Gastrocnemius medialis (tissue), 4 donors: Measurements from ENCODE around the gene SGPP1. TPM values are rescaled to one million over a fixed set of nuclear protein-coding genes. Genes with fewer than 3 reads are reported as not detected.

ENCODE experiments used
- ATAC-seq, 2 donors: fragments of 150-250 bp; one replicate each; pipeline ENCODE4 v1.9.1; 2016
- DNase-seq, 2 donors: peaks; one replicate each; pipeline ENCODE4 v3.0.0-alpha.2; 2019
- H3K27ac ChIP-seq, 4 donors: fragments of 200-600 bp; sonication (generic); 1 replicate in 1 of 4; 2 replicates in 3 of 4; pipeline ENCODE4 v1.5.1; 2016 to 2018; ENCODE audit warnings: mild to moderate bottlenecking in 2 of 4, moderate library complexity in 1 of 4
- H3K27me3 ChIP-seq, 3 donors: fragments of 200-600 bp; sonication (generic) in 2 of 3; 1 replicate in 1 of 3; 2 replicates in 2 of 3; pipeline versions ENCODE4 v1.5.1 to v1.6.0; 2016 to 2019; ENCODE audit warnings: mild to moderate bottlenecking in 1 of 3, moderate library complexity in 1 of 3
- H3K36me3 ChIP-seq, 2 donors: fragments of 200-600 bp; sonication (generic) in 1 of 2; one replicate each; pipeline ENCODE4 v1.5.1; 2017 to 2018
- H3K4me1 ChIP-seq, 2 donors: fragments of 200-600 bp; sonication (generic) in 1 of 2; one replicate each; pipeline ENCODE4 v1.5.1; 2016 to 2017; ENCODE audit warnings: mild to moderate bottlenecking in 2 of 2
- H3K4me3 ChIP-seq, 4 donors: fragments of 200-600 bp; sonication (generic) in 3 of 4; 1 replicate in 1 of 4; 2 replicates in 3 of 4; pipeline ENCODE4 v1.5.1; 2016 to 2019; ENCODE audit warnings: mild to moderate bottlenecking in 2 of 4
- H3K9me3 ChIP-seq, 3 donors: fragments of 200-600 bp; sonication (generic) in 2 of 3; 1 replicate in 1 of 3; 2 replicates in 2 of 3; pipeline ENCODE4 v1.5.1; 2016 to 2019
- POLR2A ChIP-seq, 2 donors: fragments of 450-650 bp; IDR thresholded peaks; one replicate each; pipeline ENCODE4 v1.6.1; 2017; ENCODE audit warnings: antibody characterized with exemption in 2 of 2, mild to moderate bottlenecking in 2 of 2, moderate library complexity in 2 of 2
- in situ Hi-C, 4 donors: fragments of 200-750 bp; cut with MboI; loops; one replicate each; pipeline versions ENCODE4 v1.15.0 to v1.8.0; 2017; ENCODE audit warnings: low sequenced_read_pairs in 4 of 4
- intact Hi-C: fragments of 100-400 bp; cut with DNase I; formaldehyde crosslinking; loops from one replicate; pipeline ENCODE4 v1.15.1; 2023; ENCODE audit warnings: low total_unique reads
- total RNA-seq, 4 donors: library from RNA; depleted of rRNA; stranded (reverse); fragments of >200 nt; gene quantifications; one replicate each; pipeline versions ENCODE4 v1.1.0 to v1.2.3, GENCODE V29; 2016
- TF ChIP-seq, protein P1 (sequence below), 5 experiments: fragments of 450-650 bp in 3 of 5; fragments of 200-600 bp in 2 of 5; sonication (generic) in 2 of 5; IDR thresholded peaks in 4 of 5; conservative IDR thresholded peaks in 1 of 5; 1 replicate in 4 of 5; 2 replicates in 1 of 5; pipeline ENCODE4 v1.5.1; 2016 to 2019; ENCODE audit warnings: antibody characterized with exemption in 5 of 5, mild to moderate bottlenecking in 3 of 5, moderate library complexity in 3 of 5

Gene SGPP1
- total RNA-seq, 4 donors from 2014 or later = 3.5 to 11.3 (median 8.1) TPM

DNA sequence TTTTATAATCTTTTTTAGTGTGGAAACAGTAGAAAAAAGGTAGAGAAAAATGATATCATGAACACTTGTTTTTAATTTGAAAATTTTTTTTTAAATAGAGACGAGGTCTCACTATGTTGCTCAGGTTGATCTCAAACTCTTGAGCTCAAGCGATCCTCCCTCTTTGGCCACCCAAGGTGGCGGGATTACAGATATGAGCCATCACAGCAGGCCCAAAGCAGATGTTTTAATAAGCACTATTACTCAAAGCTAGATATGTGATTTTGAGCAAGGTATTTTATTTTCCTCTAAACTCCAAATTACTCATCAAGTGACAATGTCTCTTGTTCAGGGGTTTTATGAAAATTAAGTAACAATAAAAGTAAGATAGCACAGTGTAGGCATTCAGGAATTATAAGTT is 75.5 kb downstream of the SGPP1 start:
- in situ Hi-C loops (no loop called here), intact Hi-C loops (no loop called here)
- Histone ChIP-seq H3K9me3 (no peaks in the 10 kb centered on the region), H3K27me3 (no peaks in the 10 kb centered on the region), H3K36me3 (no peaks in the 10 kb centered on the region), H3K4me3 (no peak overlapping the region), H3K27ac (no peak overlapping the region), H3K4me1 (no peaks in the 10 kb centered on the region)
- ATAC-seq (no peak), DNase-seq (no peak)
- TF ChIP-seq, protein P1, sequence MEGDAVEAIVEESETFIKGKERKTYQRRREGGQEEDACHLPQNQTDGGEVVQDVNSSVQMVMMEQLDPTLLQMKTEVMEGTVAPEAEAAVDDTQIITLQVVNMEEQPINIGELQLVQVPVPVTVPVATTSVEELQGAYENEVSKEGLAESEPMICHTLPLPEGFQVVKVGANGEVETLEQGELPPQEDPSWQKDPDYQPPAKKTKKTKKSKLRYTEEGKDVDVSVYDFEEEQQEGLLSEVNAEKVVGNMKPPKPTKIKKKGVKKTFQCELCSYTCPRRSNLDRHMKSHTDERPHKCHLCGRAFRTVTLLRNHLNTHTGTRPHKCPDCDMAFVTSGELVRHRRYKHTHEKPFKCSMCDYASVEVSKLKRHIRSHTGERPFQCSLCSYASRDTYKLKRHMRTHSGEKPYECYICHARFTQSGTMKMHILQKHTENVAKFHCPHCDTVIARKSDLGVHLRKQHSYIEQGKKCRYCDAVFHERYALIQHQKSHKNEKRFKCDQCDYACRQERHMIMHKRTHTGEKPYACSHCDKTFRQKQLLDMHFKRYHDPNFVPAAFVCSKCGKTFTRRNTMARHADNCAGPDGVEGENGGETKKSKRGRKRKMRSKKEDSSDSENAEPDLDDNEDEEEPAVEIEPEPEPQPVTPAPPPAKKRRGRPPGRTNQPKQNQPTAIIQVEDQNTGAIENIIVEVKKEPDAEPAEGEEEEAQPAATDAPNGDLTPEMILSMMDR (IDR thresholded peaks at IDR 0.05 in 4 of 5, conservative IDR thresholded peaks at IDR 0.05 in 1 of 5) = no peak
- TF ChIP-seq POLR2A (IDR thresholded peaks at IDR 0.05) = no peak

GRCh38 chr14:63650256-63650952 is 77.5 kb downstream of the SGPP1 start:
- Histone ChIP-seq H3K4me3 (no peak overlapping the region), H3K4me1 (no peaks in the 10 kb centered on the region), H3K27ac (no peak overlapping the region), H3K9me3 (no peaks in the 10 kb centered on the region), H3K36me3 (no peaks in the 10 kb centered on the region), H3K27me3 (no peaks in the 10 kb centered on the region)
- DNase-seq (no peak), ATAC-seq (no peak)
- in situ Hi-C loops (no loop called here), intact Hi-C loops (no loop called here)
- TF ChIP-seq POLR2A (IDR thresholded peaks at IDR 0.05) = no peak
- TF ChIP-seq, protein P1 (IDR thresholded peaks at IDR 0.05 in 4 of 5, conservative IDR thresholded peaks at IDR 0.05 in 1 of 5) = no peak

DNA sequence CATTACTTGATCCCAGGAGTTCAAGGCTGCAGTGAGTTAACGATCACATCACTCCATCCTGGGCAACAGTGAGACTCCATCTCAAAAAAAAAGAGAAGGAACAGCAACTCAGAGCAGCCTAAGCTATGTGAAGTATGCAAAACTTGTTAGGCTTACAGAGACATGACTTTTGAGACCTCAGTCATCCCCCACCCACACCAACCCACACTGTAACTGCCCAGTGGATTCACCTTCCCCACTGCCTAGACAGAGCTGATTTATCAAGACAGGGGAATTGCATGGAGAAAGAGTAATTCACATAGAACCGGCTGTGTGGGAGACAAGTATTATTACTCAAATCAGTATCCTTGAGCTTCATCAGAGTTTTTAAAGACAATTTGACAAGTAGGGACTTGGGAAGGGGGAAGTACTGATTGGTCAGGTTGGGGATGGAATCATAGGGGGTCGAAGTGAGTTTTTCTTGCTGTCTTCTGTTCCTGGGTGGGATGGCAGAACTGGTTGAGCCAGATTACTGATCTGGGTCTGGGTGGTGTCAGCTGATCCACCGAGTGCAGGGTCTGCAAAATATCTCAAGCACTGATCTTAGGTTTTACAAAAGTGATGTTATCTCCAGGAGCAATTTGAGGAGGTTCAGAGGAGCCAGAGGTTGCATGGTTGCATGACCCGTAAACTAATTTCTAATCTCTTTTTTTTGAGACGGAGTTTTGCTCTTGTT is 80.0 kb downstream of the SGPP1 start:
- Histone ChIP-seq H3K27me3 (no peaks in the 10 kb centered on the region), H3K27ac (no peak overlapping the region), H3K9me3 (no peaks in the 10 kb centered on the region), H3K36me3 (no peaks in the 10 kb centered on the region), H3K4me3 (no peak overlapping the region), H3K4me1 (peaks cover under 1 to 2% of the 10 kb centered on the region in 2 donors)
- DNase-seq (no peak), ATAC-seq (no peak)
- TF ChIP-seq, protein P1 (IDR thresholded peaks at IDR 0.05 in 4 of 5, conservative IDR thresholded peaks at IDR 0.05 in 1 of 5) = no peak
- no peak for TF ChIP-seq POLR2A (IDR thresholded peaks at IDR 0.05)
- intact Hi-C loops (no loop called here), in situ Hi-C loops (loop anchor here in 2 of 4 donors (10.0 to 25.0 kb wide), 2 partner anchors 103 to 261 kb away; partner anchors contain the start of gene PPP2R5E (in 2 of the 2))

DNA sequence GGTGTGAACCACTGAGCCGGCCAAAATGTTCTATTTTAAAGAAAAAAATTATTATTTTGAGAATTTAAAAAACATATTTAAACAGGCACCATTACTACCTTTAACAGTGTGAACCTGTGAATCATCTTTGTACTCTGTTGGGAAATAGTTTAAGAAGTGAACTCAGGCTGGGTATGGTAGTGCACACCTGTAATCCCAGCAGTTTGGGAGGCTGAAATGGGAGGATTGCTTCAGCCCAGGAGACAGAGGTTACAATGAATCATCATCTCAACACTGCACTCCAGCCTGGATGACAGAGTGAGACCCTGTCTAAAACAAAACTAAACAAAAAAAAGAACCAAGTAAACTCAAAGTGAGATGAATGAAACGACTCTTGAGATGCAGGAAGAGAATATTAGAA is 83.1 kb downstream of the SGPP1 start:
- no peak for ATAC-seq
- Histone ChIP-seq H3K27ac (no peak overlapping the region), H3K9me3 (no peaks in the 10 kb centered on the region), H3K36me3 (no peaks in the 10 kb centered on the region), H3K4me1 (peaks cover 5 to 12% of the 10 kb centered on the region in 2 donors), H3K4me3 (no peak overlapping the region), H3K27me3 (no peaks in the 10 kb centered on the region)
- intact Hi-C loops = loop anchor here (5.0 kb wide), 5 partner anchors 207 to 858 kb away; partner anchors contain the start of genes SYNE2, ZBTB1 and ZBTB25
- in situ Hi-C loops = loop anchor here in 2 of 4 donors (10.0 to 25.0 kb wide), 2 partner anchors 100 to 257 kb away; partner anchors contain the start of gene PPP2R5E (in 2 of the 2)
- TF ChIP-seq, protein P1 (IDR thresholded peaks at IDR 0.05 in 4 of 5, conservative IDR thresholded peaks at IDR 0.05 in 1 of 5) = no peak
- no peak for TF ChIP-seq POLR2A (IDR thresholded peaks at IDR 0.05)
- DNase-seq = no peak
